Measurements from ENCODE around the gene C1QTNF12.

C1QTNF12 gene

GRCh38 chr1:1226566-1227362 lies 19.8 kb downstream of the C1QTNF12 start:
- DNase-seq: no peak

GRCh38 chr1:1225913-1226312 lies 20.6 kb downstream of the C1QTNF12 start:
- DNase-seq: no peak

- DNase-seq: no peak
Observed at GRCh38 chr1:1225238-1225845, 21.2 kb downstream of the C1QTNF12 start.

- DNase-seq: no peak
Observed at GRCh38 chr1:1223891-1224290, 22.6 kb downstream of the C1QTNF12 start.

- DNase-seq: no peak
Observed at GRCh38 chr1:1223321-1223720, 23.2 kb downstream of the C1QTNF12 start.

GRCh38 chr1:1222575-1223225 lies 23.8 kb downstream of the C1QTNF12 start:
- no peak for DNase-seq

- DNase-seq: no peak
Observed at GRCh38 chr1:1221887-1222574, 24.5 kb downstream of the C1QTNF12 start.

GRCh38 chr1:1220197-1220596 lies 26.3 kb downstream of the C1QTNF12 start:
- no peak for DNase-seq

- DNase-seq: peak; percentile 71
Observed at GRCh38 chr1:1219341-1219740, 27.2 kb downstream of the C1QTNF12 start.

GRCh38 chr1:1218524-1219200 lies 27.9 kb downstream of the C1QTNF12 start:
- DNase-seq: no peak

GRCh38 chr1:1217621-1218523 lies 28.6 kb downstream of the C1QTNF12 start:
- DNase-seq: peak; percentile 63

- peak; percentile 67 for DNase-seq
Observed at GRCh38 chr1:1216770-1217620, 29.5 kb downstream of the C1QTNF12 start.

GRCh38 chr1:1215881-1216605 lies 30.5 kb downstream of the C1QTNF12 start:
- no peak for DNase-seq

GRCh38 chr1:1215080-1215676 lies 31.3 kb downstream of the C1QTNF12 start:
- peak; percentile 42 for DNase-seq

- DNase-seq: peak; percentile 61
Observed at GRCh38 chr1:1213345-1214265, 32.9 kb downstream of the C1QTNF12 start, which contains the start of gene TNFRSF4. Gene TNFRSF4, minus strand, starts transcription at chr1:1214153. Its CDS starts 26 bp downstream, at chr1:1214127.

GRCh38 chr1:1212780-1213344 lies 33.7 kb downstream of the C1QTNF12 start:
- peak; percentile 51 for DNase-seq

GRCh38 chr1:1211541-1212441 lies 34.7 kb downstream of the C1QTNF12 start:
- no peak for DNase-seq
